ENCODE results near the gene ZBTB38.

ZBTB38 gene

GRCh38 chr3:141386126-141386488 is 17.8 kb downstream of the ZBTB38 start:
- no peak for DNase-seq (ENCODE audit: low spot score)

DNA sequence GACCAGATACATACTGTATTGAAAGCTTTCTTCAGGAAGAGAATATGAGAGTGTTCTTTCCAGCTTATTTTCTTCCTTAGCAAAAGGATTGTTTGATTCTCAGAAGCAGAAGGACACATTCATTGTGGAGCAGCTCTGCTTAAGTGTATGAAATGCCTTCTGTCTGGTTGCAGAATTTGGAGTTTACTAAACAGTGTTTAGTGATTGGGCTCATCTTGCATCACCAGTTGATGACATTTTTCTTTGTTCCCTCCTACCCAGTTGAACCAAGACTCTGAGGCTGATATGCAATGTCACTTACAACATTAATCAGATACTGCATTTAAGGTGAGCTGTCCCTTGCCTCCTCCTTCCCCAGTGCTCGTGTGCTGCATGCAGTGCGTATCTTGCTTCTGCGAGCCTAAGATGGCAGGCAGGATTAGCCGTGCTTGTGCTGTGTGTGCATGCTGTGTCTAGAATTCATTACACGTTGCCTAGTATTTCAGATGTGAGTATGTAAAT is 18.4 kb downstream of the ZBTB38 start:
- DNase-seq (ENCODE audit: low spot score), result peak; percentile 34

DNA sequence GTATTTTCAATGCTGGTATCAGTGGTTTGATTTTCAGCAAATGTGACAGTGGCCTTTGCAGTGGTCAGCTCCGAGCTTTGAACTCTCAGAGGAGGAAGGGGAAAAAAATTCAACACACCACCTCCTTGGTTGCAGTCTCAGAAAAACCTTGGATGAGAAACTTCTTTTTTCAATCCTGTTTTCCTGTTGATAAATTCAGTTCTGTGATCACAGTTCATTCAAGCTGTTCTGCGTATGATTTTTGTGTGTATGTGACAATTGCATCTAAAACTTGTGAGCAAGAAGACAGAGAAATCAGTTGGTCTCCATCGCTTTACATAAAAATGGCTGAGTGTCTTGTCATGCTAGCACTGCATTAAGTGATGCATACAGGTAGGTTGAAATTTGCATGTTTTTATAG is 19.2 kb downstream of the ZBTB38 start:
- DNase-seq (ENCODE audit: low spot score), result no peak

- DNase-seq (ENCODE audit: low spot score), result no peak
Measured at GRCh38 chr3:141388395-141388794, 20.1 kb downstream of the ZBTB38 start.

GRCh38 chr3:141388823-141389621 is 20.7 kb downstream of the ZBTB38 start:
- DNase-seq (ENCODE audit: low spot score), result peak; percentile 37

GRCh38 chr3:141389703-141390102 is 21.4 kb downstream of the ZBTB38 start:
- DNase-seq (ENCODE audit: low spot score), result no peak

DNA sequence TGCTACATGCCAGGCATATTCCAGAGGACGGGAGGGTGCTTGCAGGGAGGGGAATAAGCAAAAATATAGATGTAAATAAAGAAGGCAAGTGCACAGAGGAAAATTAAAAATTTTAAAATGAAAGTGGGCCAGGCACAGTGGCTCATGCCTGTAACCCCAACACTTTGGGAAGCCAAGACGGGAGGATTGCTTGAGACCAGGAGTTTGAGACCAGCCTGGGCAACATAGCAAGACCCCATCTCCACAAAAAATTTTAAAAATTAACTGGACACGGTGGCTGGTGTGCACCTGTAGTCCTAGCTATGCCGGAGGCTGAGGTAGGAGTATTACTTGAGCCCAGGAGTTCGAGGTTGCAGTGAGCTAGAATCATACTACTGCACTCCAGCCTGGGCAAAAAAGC is 22.4 kb downstream of the ZBTB38 start:
- DNase-seq (ENCODE audit: low spot score), result no peak

GRCh38 chr3:141391298-141391990 is 23.1 kb downstream of the ZBTB38 start:
- DNase-seq (ENCODE audit: low spot score), result no peak

GRCh38 chr3:141391991-141392316 is 23.6 kb downstream of the ZBTB38 start:
- DNase-seq (ENCODE audit: low spot score), result no peak

GRCh38 chr3:141392416-141392815 is 24.1 kb downstream of the ZBTB38 start:
- no peak for DNase-seq (ENCODE audit: low spot score)

DNA sequence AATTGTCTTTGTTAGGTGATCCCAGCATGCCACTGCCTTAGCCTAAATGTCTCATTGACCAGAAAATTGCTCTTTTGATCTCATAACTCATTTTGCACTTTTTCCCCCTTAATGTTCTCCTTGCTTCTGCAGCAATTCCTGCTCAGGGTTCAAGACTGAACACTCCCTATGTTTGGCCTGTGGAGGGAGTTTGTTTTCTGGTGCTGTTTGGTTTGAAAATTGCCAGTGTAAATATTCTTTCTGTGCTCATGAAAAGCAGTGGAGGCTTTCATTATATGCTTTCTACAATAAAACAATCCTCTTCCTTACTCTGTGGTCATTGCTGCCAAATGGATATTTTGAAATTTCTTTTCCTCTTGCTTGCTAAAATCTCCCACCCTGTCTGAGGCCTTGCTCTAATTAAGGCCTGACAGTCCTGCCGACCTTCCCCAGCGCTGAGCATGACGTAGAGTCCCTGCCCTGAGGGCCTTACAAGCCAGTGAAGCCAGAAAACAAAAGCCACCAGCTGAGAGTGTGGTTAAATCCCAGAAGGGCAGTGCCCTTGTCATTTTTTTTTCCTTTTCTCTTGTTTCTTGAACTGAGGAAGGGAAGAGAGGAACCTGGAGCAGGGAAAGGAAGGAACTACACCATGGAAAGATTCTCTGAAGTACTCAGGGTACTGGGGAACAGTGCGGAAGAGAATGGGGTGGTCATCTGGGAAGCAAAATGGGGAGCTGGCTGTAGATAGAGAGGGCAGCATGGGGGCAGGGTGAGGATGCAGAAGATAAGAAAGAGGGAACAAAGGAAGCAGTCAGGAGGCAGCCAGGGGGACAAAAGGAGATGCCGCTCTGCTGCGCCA is 24.8 kb downstream of the ZBTB38 start:
- no peak for DNase-seq (ENCODE audit: low spot score)

- no peak for DNase-seq (ENCODE audit: low spot score)
Measured at GRCh38 chr3:141393735-141394076, 25.4 kb downstream of the ZBTB38 start.

DNA sequence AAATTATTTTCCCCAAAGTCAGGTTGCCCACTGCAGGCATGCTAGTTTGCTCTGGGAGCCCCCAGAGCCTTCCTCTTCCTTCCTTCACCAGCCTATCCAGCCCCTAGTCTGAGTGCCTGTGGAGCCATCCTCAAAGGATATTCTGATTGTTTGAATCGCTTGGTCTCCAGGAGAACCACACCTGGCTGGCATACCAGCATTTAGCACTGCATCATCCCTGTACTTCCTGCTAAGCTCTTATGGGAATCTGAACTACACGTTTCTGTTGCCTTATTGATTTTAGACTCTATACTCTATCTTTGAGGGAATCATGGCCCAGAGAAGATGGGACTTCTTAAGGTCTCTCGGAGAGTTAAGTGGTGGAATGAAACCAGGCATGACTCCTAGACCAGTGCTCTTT is 26.3 kb downstream of the ZBTB38 start:
- no peak for DNase-seq (ENCODE audit: low spot score)

GRCh38 chr3:141395005-141395589 is 26.8 kb downstream of the ZBTB38 start:
- DNase-seq (ENCODE audit: low spot score), result no peak

DNA sequence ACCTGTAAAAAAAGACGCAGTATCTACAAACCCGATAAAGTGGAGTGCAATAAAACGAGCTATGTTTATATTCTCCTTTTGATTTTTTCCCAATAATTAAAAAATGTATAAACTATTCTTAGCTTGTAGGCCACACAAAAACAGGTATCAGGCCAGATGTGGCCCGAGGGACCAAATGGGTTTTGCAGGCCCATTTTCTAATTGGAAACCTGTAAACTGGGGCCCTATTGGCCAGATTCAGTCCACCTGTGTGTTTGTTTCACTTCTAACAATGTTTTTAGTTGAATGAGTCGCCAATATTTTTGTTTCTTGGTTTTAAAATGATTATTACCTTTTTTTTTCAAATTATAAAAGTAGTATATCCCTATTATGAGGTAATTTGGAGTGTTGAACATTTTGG is 29.7 kb downstream of the ZBTB38 start:
- no peak for DNase-seq (ENCODE audit: low spot score)

DNA sequence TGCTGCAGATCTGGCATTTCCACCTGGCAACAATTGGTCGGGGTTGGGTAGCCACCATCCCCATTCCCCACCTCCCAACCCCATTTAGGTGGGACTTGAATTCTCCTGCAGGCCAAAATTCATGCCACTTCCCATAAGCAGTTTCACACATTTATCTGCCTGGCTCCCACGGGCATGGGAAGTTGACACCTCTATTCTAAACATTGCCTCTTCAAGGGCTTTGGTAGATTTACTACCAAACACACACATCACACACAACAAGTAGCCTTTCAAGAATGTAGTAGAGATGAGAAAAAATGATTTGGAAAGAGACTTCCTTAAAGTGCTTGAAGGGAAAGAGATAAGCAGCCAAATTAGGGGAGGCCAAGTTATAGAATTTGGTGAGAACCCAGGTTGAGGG is 30.9 kb downstream of the ZBTB38 start:
- DNase-seq (ENCODE audit: low spot score), result no peak

- DNase-seq (ENCODE audit: low spot score), result peak; percentile 55
Measured at GRCh38 chr3:141400073-141400971, 32.0 kb downstream of the ZBTB38 start.

DNA sequence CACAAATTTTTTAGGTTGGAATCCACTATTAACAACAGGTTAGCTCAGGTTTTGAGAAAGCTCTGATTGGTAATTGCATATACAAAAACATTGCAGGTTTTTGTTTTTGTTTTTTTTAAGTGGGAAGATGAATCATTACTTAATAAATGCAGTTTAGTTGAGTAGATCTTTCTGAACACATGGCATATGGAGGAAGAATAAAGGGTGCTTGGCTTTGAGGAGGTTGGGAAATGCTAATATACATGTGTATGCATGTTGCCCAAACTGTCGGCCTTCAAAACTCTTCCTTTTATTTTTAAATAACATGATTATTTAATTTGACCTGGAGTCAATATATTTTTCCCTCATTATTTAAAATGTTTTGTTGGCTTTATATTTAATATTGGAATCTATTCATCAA is 32.8 kb downstream of the ZBTB38 start:
- no peak for DNase-seq (ENCODE audit: low spot score)

GRCh38 chr3:141401573-141402475 is 33.5 kb downstream of the ZBTB38 start:
- peak; percentile 47 for DNase-seq (ENCODE audit: low spot score)

GRCh38 chr3:141402476-141403171 is 34.3 kb downstream of the ZBTB38 start:
- DNase-seq (ENCODE audit: low spot score), result peak; percentile 59

All from CD4-positive, alpha-beta T cell treated with Interleukin-15 for 4 hours (primary cell).